ENCODE data around the gene SCN5A. TPM values are rescaled to one million over a fixed set of nuclear protein-coding genes. Genes with fewer than 3 reads are reported as not detected.

Gene SCN5A
- total RNA-seq, 1 donor from 2014 or later, result not detected

DNA sequence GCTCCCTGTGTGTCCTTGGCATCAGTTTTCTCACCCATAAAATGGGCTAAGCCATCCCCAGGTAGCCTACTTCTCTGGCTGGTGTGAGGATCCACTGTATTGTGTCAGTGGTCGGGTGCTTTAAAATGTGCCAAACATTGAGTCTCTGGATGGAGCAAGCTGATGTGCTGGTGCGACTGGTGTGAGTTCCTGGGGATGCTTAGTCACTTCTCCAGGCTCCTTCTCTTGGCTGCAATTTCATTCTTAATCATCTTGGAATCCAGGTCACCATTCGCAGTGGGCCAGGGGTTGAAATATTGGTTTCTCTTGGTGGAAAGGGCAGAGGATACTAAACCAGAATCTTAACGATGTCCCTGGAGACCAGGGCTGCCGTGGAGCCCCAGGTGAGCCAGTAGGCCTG, 29.3 kb downstream of the SCN5A start:
- TF ChIP-seq, protein P1, sequence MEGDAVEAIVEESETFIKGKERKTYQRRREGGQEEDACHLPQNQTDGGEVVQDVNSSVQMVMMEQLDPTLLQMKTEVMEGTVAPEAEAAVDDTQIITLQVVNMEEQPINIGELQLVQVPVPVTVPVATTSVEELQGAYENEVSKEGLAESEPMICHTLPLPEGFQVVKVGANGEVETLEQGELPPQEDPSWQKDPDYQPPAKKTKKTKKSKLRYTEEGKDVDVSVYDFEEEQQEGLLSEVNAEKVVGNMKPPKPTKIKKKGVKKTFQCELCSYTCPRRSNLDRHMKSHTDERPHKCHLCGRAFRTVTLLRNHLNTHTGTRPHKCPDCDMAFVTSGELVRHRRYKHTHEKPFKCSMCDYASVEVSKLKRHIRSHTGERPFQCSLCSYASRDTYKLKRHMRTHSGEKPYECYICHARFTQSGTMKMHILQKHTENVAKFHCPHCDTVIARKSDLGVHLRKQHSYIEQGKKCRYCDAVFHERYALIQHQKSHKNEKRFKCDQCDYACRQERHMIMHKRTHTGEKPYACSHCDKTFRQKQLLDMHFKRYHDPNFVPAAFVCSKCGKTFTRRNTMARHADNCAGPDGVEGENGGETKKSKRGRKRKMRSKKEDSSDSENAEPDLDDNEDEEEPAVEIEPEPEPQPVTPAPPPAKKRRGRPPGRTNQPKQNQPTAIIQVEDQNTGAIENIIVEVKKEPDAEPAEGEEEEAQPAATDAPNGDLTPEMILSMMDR (IDR thresholded peaks at IDR 0.05), result no peak
- no peak for DNase-seq
- H3K36me3 Mint-ChIP-seq (ENCODE audit: low read depth), result no peaks in the 10 kb centered on the region
- POLR2A ChIA-PET, result no interaction called here
- intact Hi-C loops (cut with micrococcal nuclease), result no loop called here
- CTCF ChIA-PET, result no interaction called here
- no peak overlapping the region for H3K27ac Mint-ChIP-seq
- H3K27me3 Mint-ChIP-seq, result no peaks in the 10 kb centered on the region
- H3K4me3 Mint-ChIP-seq, result no peak overlapping the region
- no peaks in the 10 kb centered on the region for H3K9me3 Mint-ChIP-seq
- no peaks in the 10 kb centered on the region for H3K4me1 Mint-ChIP-seq
- ATAC-seq (ENCODE audit: low read depth), result no peak

GRCh38 chr3:38618343-38618742, 31.1 kb downstream of the SCN5A start:
- Mint-ChIP-seq H3K9me3 (no peaks in the 10 kb centered on the region), H3K4me3 (no peak overlapping the region), H3K4me1 (no peaks in the 10 kb centered on the region), H3K27ac (no peak overlapping the region), H3K27me3 (no peaks in the 10 kb centered on the region), H3K36me3 (ENCODE audit: low read depth) (no peaks in the 10 kb centered on the region)
- POLR2A ChIA-PET, result no interaction called here
- intact Hi-C loops (cut with micrococcal nuclease), result no loop called here
- TF ChIP-seq, protein P1 (IDR thresholded peaks at IDR 0.05), result no peak
- DNase-seq (no peak), ATAC-seq (ENCODE audit: low read depth) (no peak)
- CTCF ChIA-PET, result no interaction called here

GRCh38 chr3:38617586-38617985, 31.9 kb downstream of the SCN5A start:
- no peak overlapping the region for H3K4me3 Mint-ChIP-seq
- H3K27me3 Mint-ChIP-seq, result no peaks in the 10 kb centered on the region
- H3K27ac Mint-ChIP-seq, result no peak overlapping the region
- no peaks in the 10 kb centered on the region for H3K4me1 Mint-ChIP-seq
- TF ChIP-seq, protein P1 (IDR thresholded peaks at IDR 0.05), result no peak
- intact Hi-C loops (cut with micrococcal nuclease), result no loop called here
- no peak for DNase-seq
- no peaks in the 10 kb centered on the region for H3K9me3 Mint-ChIP-seq
- CTCF ChIA-PET, result no interaction called here
- H3K36me3 Mint-ChIP-seq (ENCODE audit: low read depth), result no peaks in the 10 kb centered on the region
- POLR2A ChIA-PET, result no interaction called here
- no peak for ATAC-seq (ENCODE audit: low read depth)

DNA sequence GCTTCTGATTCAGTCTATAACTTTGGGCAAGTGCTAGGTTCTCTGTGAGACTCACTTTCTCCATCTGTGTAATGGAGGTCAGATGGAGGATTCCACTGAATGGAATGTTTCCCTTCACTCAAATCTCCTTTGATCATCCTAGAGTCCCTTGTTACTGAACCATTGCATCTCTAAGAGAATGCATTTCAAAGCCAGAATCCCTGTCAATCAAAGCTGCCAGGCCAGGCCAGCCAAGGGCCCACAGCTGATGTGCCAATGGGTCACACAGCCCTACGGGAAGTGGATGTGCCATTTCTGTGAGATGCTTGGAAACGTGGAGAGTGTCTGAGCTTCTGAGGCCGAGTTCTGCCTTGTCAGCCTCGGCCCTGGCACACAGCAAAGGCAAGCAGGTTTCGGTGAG, 32.4 kb downstream of the SCN5A start:
- Mint-ChIP-seq H3K27me3 (no peaks in the 10 kb centered on the region), H3K4me1 (no peaks in the 10 kb centered on the region), H3K4me3 (no peak overlapping the region), H3K9me3 (no peaks in the 10 kb centered on the region), H3K36me3 (ENCODE audit: low read depth) (no peaks in the 10 kb centered on the region), H3K27ac (no peak overlapping the region)
- DNase-seq, result no peak
- ChIA-PET POLR2A (no interaction called here), CTCF (no interaction called here)
- TF ChIP-seq, protein P1 (IDR thresholded peaks at IDR 0.05), result no peak
- no peak for ATAC-seq (ENCODE audit: low read depth)
- intact Hi-C loops (cut with micrococcal nuclease), result no loop called here

DNA sequence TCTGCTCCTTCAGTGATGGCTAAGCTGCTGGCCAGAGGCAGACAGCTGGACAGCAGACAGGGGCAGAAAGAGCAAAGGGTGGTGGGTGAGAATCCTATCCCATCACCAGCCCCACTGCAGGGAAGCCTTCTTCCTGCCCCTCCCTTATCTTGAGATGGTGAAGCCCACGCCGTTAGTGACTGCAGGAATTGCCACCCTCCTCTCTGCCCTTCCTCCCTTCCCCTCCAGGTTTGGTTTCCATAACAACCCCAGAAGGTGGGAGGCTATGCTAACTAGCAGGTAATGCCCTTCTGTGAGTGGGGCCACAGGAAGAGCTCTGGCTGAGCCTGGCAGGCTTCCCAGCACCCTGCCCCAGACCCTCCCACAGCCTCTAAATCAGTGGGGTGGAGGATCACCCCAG, 32.8 kb downstream of the SCN5A start:
- TF ChIP-seq, protein P1 (IDR thresholded peaks at IDR 0.05), result no peak
- intact Hi-C loops (cut with micrococcal nuclease), result no loop called here
- no peaks in the 10 kb centered on the region for H3K36me3 Mint-ChIP-seq (ENCODE audit: low read depth)
- H3K9me3 Mint-ChIP-seq, result no peaks in the 10 kb centered on the region
- DNase-seq (no peak), ATAC-seq (ENCODE audit: low read depth) (no peak)
- H3K4me1 Mint-ChIP-seq, result no peaks in the 10 kb centered on the region
- no peak overlapping the region for H3K27ac Mint-ChIP-seq
- H3K4me3 Mint-ChIP-seq, result no peak overlapping the region
- CTCF ChIA-PET, result no interaction called here
- POLR2A ChIA-PET, result interaction anchor here (0.5 kb wide), 1 partner anchor 285 kb away, joined by 6 read pairs; no protein-coding TSS in a partner anchor
- no peaks in the 10 kb centered on the region for H3K27me3 Mint-ChIP-seq
